Stomach (tissue), 9 donors: ENCODE measurements around the gene ADGRD2. TPM values are rescaled to one million over a fixed set of nuclear protein-coding genes. Genes with fewer than 3 reads are reported as not detected.

Experiments used
- DNase-seq, 2 donors: peaks; one replicate each; pipeline versions ENCODE4 v3.0.0 to v3.0.0-alpha.2; 2013 to 2019
- H3K27ac ChIP-seq, 5 donors: fragments of 200-600 bp in 4 of 5; sonication (generic) in 4 of 5; one replicate each; pipeline ENCODE4 v1.5.1; 2013 to 2019; ENCODE audit warnings: mild to moderate bottlenecking in 1 of 5, moderate library complexity in 1 of 5
- H3K27me3 ChIP-seq, 3 donors: fragments of 200-600 bp; sonication (generic); one replicate each; pipeline ENCODE4 v1.5.1; 2017 to 2019; ENCODE audit warnings: mixed run types in 1 of 3
- H3K36me3 ChIP-seq, 4 donors: fragments of 200-600 bp; sonication (generic); 1 replicate in 3 of 4; 2 replicates in 1 of 4; pipeline ENCODE4 v1.5.1; 2016 to 2019
- H3K4me1 ChIP-seq, 4 donors: fragments of 200-600 bp; sonication (generic); one replicate each; pipeline ENCODE4 v1.5.1; 2016 to 2019
- H3K4me3 ChIP-seq, 4 donors: fragments of 200-600 bp; sonication (generic) in 3 of 4; one replicate each; pipeline ENCODE4 v1.5.1; 2016 to 2019; ENCODE audit warnings: mild to moderate bottlenecking in 1 of 4
- H3K9me3 ChIP-seq, 4 donors: fragments of 200-600 bp; sonication (generic); one replicate each; pipeline ENCODE4 v1.5.1; 2016 to 2019
- EP300 ChIP-seq: sonication (generic); formaldehyde crosslinking; IDR thresholded peaks from one replicate; pipeline ENCODE4 v1.6.1; 2017; ENCODE audit warnings: antibody characterized with exemption
- POLR2A ChIP-seq, 4 donors: fragments of 450-650 bp; IDR thresholded peaks; one replicate each; pipeline ENCODE4 v1.6.1; 2016; ENCODE audit warnings: antibody characterized with exemption in 4 of 4, control low read depth in 2 of 4, mild to moderate bottlenecking in 1 of 4, moderate library complexity in 1 of 4
- POLR2AphosphoS5 ChIP-seq, 3 donors: sonication (generic); formaldehyde crosslinking; IDR thresholded peaks; one replicate each; pipeline ENCODE4 v1.6.1; 2016; ENCODE audit warnings: antibody characterized with exemption in 3 of 3
- WGBS, 5 donors: extraction: QIAGEN DNeasy Blood & Tissue Kit in 3 of 5; methylation state at CpG; one replicate each; pipeline versions ENCODE4 v1.1.5 to v1.1.7; 2013 to 2018; 5-methylcytosine and 5-hydroxymethylcytosine counted together
- intact Hi-C: fragments of 100-400 bp; cut with DNase I; formaldehyde crosslinking; loops from one replicate; pipeline ENCODE4 v1.15.1; 2023; ENCODE audit warnings: low total_unique reads
- polyA plus RNA-seq, 3 donors: library from polyadenylated mRNA; stranded (reverse); fragments of 200-250 nt; gene quantifications; one replicate each; pipeline ENCODE4 v1.2.3, GENCODE V29; 2013
- total RNA-seq, 5 donors: library from RNA; depleted of rRNA; stranded (reverse); fragments of >200 nt; gene quantifications; one replicate each; pipeline versions ENCODE4 v1.1.0 to v1.2.3, GENCODE V29; 2014 to 2016
- TF ChIP-seq, protein P1 (sequence below), 7 experiments: fragments of 450-650 bp in 4 of 7; fragments of 200-600 bp in 3 of 7; sonication (generic) in 3 of 7; IDR thresholded peaks; one replicate each; pipeline ENCODE4 v1.5.1; 2016 to 2019; ENCODE audit warnings: antibody characterized with exemption in 7 of 7, control low read depth in 2 of 7, mild to moderate bottlenecking in 1 of 7
- donor health status: healthy with polysubstance abuse.
- donor health status: Bipolar disorder and iron deficiency.
- donor health status: healthy.

Gene ADGRD2
- total and polyA plus RNA-seq, 8 donors = not detected

DNA sequence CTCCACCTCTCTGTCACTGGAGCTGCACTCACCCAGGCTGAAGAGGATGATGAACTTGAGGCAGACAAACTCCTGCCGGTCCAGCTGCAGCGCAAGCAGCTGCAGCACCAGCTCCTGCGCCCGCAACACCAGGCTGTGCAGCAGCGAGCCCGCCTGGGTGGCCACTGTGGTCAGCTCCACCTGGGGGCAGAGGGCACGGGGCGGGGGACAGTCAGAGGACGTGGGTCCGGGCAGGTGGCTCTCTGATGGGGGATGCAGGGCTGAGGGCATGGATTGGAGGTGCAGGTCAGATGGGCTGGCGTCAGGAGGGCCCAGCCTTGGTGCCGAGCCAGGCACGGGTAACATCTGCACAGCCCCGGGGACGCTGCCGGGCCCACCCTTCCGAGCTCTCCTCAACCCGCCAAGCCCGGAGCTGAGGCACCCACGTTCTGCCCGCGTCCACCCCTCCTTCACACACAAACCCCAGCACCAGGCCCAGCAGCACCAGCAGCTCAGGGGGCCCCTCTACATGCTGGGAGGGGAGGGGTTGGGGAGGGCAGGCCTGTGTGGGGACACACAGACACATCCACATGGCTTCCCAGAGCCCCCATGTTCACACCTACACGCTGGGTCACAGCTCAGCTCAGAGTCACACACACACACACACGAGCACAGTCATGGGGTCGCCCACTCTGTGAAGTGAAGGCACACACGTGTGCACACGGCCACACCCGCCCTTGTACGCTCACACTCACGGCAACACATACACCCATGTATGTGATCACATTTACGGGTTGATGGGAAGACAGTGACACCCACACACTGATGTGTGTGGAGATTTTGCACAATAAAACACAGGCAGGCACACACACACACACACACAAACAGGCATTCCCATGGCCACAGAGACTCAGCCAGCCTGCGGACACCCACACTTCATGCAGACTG, 41.1 kb downstream of the ADGRD2 start:
- DNase-seq = no peak
- TF ChIP-seq POLR2AphosphoS5 (IDR thresholded peaks at IDR 0.05) (no peak), POLR2A (IDR thresholded peaks at IDR 0.05) (no peak), EP300 (no peak)
- TF ChIP-seq, protein P1, sequence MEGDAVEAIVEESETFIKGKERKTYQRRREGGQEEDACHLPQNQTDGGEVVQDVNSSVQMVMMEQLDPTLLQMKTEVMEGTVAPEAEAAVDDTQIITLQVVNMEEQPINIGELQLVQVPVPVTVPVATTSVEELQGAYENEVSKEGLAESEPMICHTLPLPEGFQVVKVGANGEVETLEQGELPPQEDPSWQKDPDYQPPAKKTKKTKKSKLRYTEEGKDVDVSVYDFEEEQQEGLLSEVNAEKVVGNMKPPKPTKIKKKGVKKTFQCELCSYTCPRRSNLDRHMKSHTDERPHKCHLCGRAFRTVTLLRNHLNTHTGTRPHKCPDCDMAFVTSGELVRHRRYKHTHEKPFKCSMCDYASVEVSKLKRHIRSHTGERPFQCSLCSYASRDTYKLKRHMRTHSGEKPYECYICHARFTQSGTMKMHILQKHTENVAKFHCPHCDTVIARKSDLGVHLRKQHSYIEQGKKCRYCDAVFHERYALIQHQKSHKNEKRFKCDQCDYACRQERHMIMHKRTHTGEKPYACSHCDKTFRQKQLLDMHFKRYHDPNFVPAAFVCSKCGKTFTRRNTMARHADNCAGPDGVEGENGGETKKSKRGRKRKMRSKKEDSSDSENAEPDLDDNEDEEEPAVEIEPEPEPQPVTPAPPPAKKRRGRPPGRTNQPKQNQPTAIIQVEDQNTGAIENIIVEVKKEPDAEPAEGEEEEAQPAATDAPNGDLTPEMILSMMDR (IDR thresholded peaks at IDR 0.05) = no peak
- WGBS, 5 donors = 77 to 88% (median 83%) methylated on average over 23 to 32 of the region's 32 CpGs
- Histone ChIP-seq H3K4me1 (peaks cover 0 to 3% (median 0%) of the 10 kb centered on the region in 4 donors), H3K9me3 (no peaks in the 10 kb centered on the region), H3K27me3 (peaks cover 0 to 85% (median 16%) of the 10 kb centered on the region in 3 donors), H3K36me3 (no peaks in the 10 kb centered on the region), H3K4me3 (no peak overlapping the region), H3K27ac (no peak overlapping the region)
- intact Hi-C loops = no loop called here

DNA sequence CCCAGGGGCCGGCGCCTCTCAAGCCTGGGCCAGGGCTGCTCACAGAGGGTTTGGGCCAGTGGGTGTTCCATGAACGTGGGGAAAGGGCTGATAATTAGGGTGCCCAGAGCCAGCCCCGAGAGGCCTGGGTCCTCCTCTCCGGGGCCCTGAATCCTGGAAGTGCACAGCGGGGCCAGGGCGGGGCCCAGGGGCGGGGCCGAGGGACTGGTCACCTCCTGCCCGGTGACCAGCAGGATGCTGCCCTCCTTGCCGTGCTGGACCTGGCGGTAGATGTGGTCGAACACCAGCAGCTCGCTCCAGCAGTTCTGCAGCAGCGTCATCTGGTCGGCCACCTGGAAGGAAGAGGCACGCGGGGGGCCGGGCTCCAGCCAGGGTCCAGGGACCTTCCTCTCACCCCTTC, 42.6 kb downstream of the ADGRD2 start:
- Histone ChIP-seq H3K4me3 (no peak overlapping the region), H3K4me1 (no peaks in the 10 kb centered on the region), H3K9me3 (no peaks in the 10 kb centered on the region), H3K36me3 (no peaks in the 10 kb centered on the region), H3K27ac (no peak overlapping the region), H3K27me3 (peaks cover 0 to 83% (median 6%) of the 10 kb centered on the region in 3 donors)
- TF ChIP-seq POLR2AphosphoS5 (IDR thresholded peaks at IDR 0.05) (no peak), POLR2A (IDR thresholded peaks at IDR 0.05) (no peak), EP300 (no peak)
- TF ChIP-seq, protein P1 (IDR thresholded peaks at IDR 0.05) = no peak
- DNase-seq = no peak
- intact Hi-C loops = no loop called here
- 69 to 83% (median 76%) methylated on average over 4 to 19 of the region's 19 CpGs for WGBS, 5 donors

DNA sequence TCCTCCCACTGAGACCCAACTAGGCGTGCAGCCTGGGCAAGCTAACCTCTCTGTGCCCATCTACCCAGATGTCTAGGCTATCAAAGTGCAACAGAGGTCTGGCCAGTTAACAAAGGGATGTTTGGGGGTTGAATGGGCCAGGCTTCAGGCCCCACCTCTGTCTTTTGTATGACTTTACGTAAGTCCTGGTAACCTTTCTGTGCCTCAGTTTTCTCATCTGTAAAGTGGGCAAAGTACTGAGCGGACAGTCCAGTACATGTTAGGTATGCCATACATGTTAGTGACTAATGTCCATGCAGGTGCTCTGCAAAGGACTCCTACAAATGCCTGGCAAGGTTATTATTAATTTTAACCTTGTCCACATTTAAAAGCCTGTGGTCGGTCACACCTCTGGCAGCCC, 43.0 kb downstream of the ADGRD2 start:
- Histone ChIP-seq H3K36me3 (no peaks in the 10 kb centered on the region), H3K27me3 (peaks cover 0 to 83% (median 4%) of the 10 kb centered on the region in 3 donors), H3K4me1 (no peaks in the 10 kb centered on the region), H3K9me3 (no peaks in the 10 kb centered on the region), H3K27ac (no peak overlapping the region), H3K4me3 (no peak overlapping the region)
- no peak for DNase-seq
- intact Hi-C loops = no loop called here
- 75 to 95% (median 86%) methylated on average over 3 to 4 of the region's 4 CpGs for WGBS, 5 donors
- TF ChIP-seq, protein P1 (IDR thresholded peaks at IDR 0.05) = no peak
- no peak for TF ChIP-seq EP300
- TF ChIP-seq POLR2AphosphoS5 (IDR thresholded peaks at IDR 0.05) = no peak
- TF ChIP-seq POLR2A (IDR thresholded peaks at IDR 0.05) = no peak

DNA sequence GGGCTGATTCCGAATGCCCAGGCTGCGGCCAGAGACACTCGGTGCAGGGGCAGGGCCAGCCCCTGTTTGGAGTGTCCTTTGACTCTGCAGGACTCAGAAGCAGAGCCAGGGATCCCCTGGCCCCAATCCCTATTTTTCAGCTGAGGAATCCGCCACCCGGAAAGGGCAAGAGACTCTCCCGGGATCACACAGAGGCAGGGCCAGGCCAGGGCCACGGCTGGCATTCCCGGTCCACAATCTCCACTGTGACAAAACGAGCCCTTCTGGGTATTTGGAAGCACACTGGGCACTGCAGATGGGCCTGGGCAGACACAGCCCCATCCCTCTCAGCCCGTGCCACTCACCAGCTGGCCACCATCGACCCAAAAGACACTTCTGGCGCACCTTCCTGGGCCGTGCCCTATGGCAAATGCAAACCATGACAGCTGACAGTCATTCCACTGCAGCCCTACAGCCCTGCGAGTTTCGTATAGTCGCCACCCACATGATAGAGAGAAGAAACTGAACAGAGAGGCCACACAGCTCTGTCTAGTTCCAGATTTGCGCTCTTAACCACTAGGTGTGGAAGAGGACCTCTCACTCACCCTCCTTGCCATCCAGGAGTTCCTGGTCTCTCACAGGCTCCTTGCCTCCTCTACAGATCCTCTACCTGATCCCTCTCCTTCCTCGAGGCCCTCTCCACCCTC, 43.7 kb downstream of the ADGRD2 start:
- 79 to 85% (median 82%) methylated on average over 15 to 18 of the region's 18 CpGs for WGBS, 5 donors
- H3K27me3 ChIP-seq = peaks cover 0 to 83% (median 8%) of the 10 kb centered on the region in 3 donors
- intact Hi-C loops = no loop called here

More for the DNA sequence above, 43.7 kb downstream of the ADGRD2 start:
- Histone ChIP-seq H3K4me3 (no peak overlapping the region), H3K9me3 (no peaks in the 10 kb centered on the region), H3K4me1 (no peaks in the 10 kb centered on the region), H3K36me3 (no peaks in the 10 kb centered on the region), H3K27ac (no peak overlapping the region)
- no peak for TF ChIP-seq POLR2A (IDR thresholded peaks at IDR 0.05)
- DNase-seq = no peak
